ENCODE measurements around the gene SIN3A. TPM values are rescaled to one million over a fixed set of nuclear protein-coding genes. Genes with fewer than 3 reads are reported as not detected.

The SIN3A gene
- total RNA-seq, 2 experiments from 2014 or later: 85.9 to 86.7 TPM

DNA sequence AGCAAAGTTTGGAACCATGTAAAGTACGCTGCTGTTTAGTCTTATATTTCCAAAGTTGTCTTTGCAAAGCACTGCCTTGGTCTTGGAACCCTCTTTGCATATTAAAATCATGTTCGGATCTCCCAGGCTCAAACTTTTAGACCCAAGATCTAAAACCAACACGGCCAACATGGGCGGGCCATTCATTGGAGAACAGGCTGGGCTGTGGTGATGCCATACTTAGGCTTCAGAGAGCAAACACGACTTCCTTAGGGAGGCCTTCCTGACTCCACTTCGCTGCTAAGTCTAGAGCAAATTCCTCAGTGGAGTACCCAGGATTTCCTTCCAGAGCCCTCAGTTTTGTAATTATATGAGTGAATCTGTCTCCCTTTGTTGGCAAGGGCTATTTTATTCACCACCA lies 86.6 kb downstream of the SIN3A start:
- POLR2A ChIA-PET: no interaction called here
- CTCF ChIA-PET: no interaction called here

GRCh38 chr15:75363786-75364185 lies 87.7 kb downstream of the SIN3A start:
- ChIA-PET CTCF (interaction anchor here (0.6 kb wide), 1 partner anchor 78 kb away, joined by 3 read pairs; no protein-coding TSS in a partner anchor), POLR2A (no interaction called here)

- ChIA-PET CTCF (no interaction called here), POLR2A (interaction anchor here (0.5 kb wide), 1 partner anchor 344 kb away, joined by 3 read pairs; no protein-coding TSS in a partner anchor)
These were observed 88.7 kb downstream of the SIN3A start for GRCh38 chr15:75362642-75363249.

GRCh38 chr15:75361989-75362641 lies 89.4 kb downstream of the SIN3A start:
- ChIA-PET CTCF (no interaction called here), POLR2A (interaction anchor here (0.5 kb wide), 1 partner anchor 345 kb away, joined by 3 read pairs; no protein-coding TSS in a partner anchor)

DNA sequence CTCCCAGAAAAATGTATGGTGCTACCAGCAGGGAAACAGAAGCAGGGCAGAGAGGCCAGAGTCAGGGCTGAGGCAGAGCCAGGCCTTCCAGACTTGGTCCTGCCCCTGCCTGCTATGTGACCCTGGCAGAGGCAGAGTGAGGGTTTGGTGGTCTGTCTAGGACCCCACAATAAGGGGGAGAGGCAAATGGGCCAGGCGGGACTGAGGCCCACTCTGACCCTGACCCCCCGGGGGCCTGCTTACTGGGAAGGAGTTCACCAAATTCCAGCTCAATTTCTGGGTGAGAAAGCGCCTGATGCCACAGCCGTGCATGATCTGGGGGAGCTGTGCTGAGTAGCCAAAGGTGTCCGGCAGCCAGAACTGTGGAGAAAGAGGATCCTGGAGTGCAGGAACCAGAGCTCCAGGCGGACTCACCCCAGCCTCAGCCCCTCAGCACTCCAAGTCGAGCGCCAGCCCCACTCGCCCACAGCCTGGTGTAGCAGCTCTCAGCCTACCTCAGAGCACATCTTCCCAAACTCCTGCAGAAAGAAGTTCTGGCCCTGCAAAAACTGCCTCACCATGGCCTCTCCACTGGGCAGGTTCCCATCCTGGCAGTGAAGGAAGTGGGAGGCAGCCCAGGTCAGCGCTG lies 90.0 kb downstream of the SIN3A start:
- POLR2A ChIA-PET: no interaction called here
- CTCF ChIA-PET: no interaction called here

DNA sequence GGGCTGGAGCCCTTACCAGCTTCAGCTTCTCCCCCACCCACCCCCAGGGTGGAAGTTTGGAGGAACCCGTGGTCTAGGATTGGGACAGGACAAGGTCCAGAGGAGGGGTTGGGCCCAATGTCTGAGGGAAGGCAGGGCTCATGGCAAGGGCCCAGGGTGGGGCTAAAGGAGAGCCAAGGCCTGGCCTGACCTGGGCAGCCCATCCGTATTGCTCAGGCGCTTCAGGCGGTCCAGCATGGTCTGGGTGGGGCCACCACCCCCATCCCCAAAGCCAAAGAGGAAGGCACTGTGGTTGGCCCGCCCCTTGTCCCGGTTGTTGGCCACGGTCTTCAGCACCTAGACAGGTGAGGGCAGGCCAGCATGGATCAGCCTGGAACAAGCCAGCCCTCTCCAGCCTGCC lies 90.6 kb downstream of the SIN3A start:
- CTCF ChIA-PET: no interaction called here
- POLR2A ChIA-PET: no interaction called here

- ChIA-PET CTCF (no interaction called here), POLR2A (no interaction called here)
These were observed 91.1 kb downstream of the SIN3A start for GRCh38 chr15:75360391-75360790.

DNA sequence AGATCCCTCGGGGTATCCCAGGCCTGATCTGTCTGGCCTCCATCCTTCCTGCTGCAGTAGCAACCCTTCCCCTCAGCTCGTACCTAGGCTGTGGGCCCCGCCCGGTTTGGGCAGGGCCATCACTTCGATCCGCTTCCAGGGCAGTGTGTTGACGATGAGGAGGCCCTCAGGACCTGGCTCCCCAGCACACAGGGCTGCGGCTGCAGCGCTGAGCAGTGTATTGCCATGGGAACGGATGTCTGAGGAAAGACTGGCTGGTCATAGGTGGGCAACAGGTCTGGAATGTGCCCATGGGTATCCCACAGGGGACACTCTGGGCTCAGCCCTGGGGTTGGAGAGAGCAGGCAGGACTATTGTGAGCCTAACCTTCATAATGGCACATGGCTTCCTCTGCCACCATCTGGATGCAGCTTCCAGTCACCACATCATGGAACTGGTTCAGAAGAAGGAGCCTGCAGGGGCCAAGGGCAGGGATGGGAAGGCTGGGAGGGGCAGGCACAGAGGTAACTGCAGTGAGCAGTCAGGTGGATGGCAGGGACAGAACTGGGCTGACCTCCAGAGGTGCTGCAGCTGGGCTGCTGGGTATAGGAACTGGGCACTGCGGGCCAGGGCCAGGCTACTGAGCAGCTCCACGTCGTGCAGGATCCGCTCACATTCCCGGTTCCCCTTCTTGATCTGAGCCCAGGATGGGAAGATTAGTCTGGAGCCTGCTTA lies 91.8 kb downstream of the SIN3A start:
- ChIA-PET CTCF (no interaction called here), POLR2A (no interaction called here)

DNA sequence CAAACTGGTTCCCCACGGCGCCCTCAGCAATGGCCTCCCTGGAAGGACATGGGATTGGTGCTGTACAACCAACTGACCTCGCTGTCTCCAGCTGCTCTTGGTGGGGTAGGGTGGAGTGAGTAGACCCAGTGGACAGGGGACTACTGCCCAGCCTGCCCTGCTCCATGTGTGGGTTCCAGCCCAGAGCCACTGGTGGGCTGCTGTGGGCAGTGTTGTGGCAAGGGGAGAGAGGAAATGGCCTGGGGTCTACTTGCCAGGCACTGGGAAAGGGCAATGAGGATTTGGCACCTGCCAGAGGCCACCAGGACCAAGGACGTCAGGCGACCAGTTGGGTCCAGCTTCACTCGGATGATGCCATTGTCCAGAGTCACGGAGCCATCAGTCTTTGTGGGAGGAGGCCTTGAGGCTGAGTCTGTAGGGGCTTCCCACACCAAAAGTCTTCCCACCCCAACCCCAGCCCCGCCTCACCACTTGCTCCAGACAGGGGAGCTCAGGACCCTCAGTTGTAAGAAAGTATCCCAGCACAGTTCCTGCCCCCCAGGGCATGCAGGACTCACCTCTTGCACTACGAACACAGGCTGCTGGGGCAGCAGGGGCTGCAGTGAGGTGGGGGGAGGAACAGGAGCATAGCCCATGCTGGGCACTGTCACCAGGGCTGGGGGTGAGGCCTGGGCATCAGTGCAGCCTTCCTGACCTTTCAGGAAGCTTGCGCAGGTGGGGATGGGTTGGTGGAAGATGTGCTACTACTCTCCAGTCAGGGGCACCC lies 92.5 kb downstream of the SIN3A start:
- ChIA-PET CTCF (no interaction called here), POLR2A (no interaction called here)

GRCh38 chr15:75357976-75358673 lies 93.4 kb downstream of the SIN3A start:
- ChIA-PET CTCF (no interaction called here), POLR2A (no interaction called here)

GRCh38 chr15:75356517-75356916 lies 95.0 kb downstream of the SIN3A start:
- CTCF ChIA-PET: no interaction called here
- POLR2A ChIA-PET: no interaction called here

GRCh38 chr15:75356006-75356405 lies 95.5 kb downstream of the SIN3A start:
- CTCF ChIA-PET: no interaction called here
- POLR2A ChIA-PET: no interaction called here

DNA sequence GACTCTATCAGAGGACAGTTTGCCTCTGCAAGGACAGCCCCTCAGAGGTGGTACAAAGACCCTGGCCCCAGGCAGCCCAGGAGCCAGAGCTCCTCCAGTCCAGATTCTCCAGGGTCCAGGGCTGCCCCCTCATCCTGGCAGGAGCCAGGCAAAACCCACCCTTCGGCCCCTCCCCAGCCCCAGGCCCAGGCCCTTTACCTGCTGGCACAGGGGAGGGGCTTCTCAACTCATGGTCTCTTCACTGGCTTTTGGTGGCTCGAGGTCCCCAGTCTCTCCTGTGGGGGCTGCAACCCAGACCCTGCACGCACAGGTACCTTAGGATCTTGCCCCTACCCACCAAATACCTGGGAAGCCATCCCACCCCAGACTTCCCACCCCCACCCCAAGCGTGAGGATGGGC lies 96.1 kb downstream of the SIN3A start:
- POLR2A ChIA-PET: no interaction called here
- CTCF ChIA-PET: interaction anchor here (2.1 kb wide), 1 partner anchor 12 kb away, joined by 11 read pairs; the partner anchor contains the start of gene MAN2C1

- POLR2A ChIA-PET: no interaction called here
- CTCF ChIA-PET: interaction anchor here (2.1 kb wide), 1 partner anchor 13 kb away, joined by 11 read pairs; the partner anchor contains the start of gene MAN2C1
These were observed 97.0 kb downstream of the SIN3A start for GRCh38 chr15:75354454-75354853.

DNA sequence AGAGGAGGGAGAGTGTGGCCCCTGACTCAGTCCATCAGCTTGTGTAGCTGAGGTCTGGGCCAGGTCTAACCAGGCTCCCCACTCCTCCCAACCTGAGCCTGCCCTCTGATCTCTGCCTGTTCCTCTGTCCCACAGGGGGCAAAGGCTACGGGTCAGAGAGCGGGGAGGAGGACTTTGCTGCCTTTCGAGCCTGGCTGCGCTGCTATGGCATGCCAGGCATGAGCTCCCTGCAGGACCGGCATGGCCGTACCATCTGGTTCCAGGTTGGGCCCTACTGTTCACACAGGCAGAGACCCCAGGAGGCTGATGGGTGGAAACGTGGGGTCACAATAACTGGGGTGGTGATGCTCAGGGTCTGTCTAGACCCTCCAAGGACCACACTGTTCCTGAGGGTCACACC lies 97.9 kb downstream of the SIN3A start:
- ChIA-PET POLR2A (interaction anchor here (0.7 to 1.5 kb wide), 2 partner anchors 14 to 311 kb away, joined by 3 to 4 read pairs; no protein-coding TSS in a partner anchor), CTCF (interaction anchor here (1.2 to 2.1 kb wide), 2 partner anchors 14 kb away, joined by 3 to 11 read pairs; partner anchors contain the start of gene MAN2C1)

GRCh38 chr15:75352186-75353080 lies 99.1 kb downstream of the SIN3A start:
- ChIA-PET POLR2A (interaction anchor here (0.6 to 1.5 kb wide), 2 partner anchors 15 to 148 kb away, joined by 4 read pairs; no protein-coding TSS in a partner anchor), CTCF (interaction anchor here (1.2 to 1.4 kb wide), 2 partner anchors 12 to 227 kb away, joined by 3 read pairs; partner anchors contain the start of gene PTPN9)

- CTCF ChIA-PET: interaction anchor here (0.6 to 1.6 kb wide), 2 partner anchors 15 to 17 kb away, joined by 3 to 5 read pairs; partner anchors contain the start of gene COMMD4
- POLR2A ChIA-PET: no interaction called here
These were observed 100.7 kb downstream of the SIN3A start for GRCh38 chr15:75350601-75351361.
